Frontal cortex (tissue), 4 donors: ENCODE results near the gene MAP4K1. TPM values are rescaled to one million over a fixed set of nuclear protein-coding genes. Genes with fewer than 3 reads are reported as not detected.
A peak's percentile ranks its signal among the peaks of the same experiment; 100 is the strongest.
"Not testable (repeated sequence)": the region's sequence is repeated elsewhere in the genome, so short reads cannot be mapped to it uniquely, and the experiment has no call there.

Source experiments
- DNase-seq, 2 donors: peaks; one replicate each; pipeline ENCODE4 v3.0.0; 2012; ENCODE audit warnings: low spot score in 2 of 2
- FAIRE-seq: peaks from 2 replicates; lab custom pipeline; 2012; peaks lifted over from hg19 to GRCh38; lab: Jason Lieb, UNC
- total RNA-seq: library from RNA; depleted of rRNA; stranded (reverse); fragments of >200 nt; gene quantifications from one replicate; pipeline ENCODE4 v1.2.3, GENCODE V29; 2014
- donor health status: control.
- donor health status: control.
- donor health status: control.

MAP4K1 gene
- total RNA-seq, 1 donor from 2014 or later: 1.2 TPM

DNA sequence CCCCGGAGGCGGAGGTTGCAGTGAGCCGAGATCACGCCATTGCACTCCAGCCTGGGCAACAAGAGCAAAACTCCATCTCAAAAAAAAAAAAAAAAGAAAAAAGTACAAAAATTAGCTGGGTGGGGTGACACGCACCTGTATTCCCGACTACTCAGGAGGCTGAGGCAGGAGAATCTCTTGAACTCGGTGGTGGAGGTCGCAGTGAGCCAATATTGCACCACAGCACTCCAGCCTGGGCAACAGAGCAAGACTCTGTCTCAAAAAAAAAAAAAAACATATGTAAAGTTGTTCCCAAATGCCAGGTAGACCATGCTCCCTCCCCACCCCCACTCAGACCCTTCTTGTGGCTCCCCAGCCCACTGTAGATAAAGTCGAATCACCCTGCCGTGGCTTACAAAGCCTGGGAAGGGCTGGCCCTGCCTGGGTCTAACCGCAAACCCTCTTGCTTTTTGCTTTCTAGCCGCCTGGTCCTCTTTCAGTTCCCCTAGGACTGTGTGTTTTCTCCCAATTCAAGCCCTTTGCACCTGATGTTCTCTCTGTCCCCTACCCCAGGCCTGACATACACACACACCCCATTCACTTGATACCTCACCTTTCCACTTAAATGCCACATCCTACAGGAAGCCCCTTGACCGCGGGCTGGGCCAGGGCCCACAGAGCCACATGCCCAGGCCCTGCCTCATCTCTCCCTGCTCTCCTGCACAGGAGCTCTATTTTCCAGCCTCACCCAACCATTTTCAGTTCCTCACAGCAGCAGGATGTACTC is 34.4 kb downstream of the MAP4K1 start:
- DNase-seq: no peak
- FAIRE-seq: no peak

DNA sequence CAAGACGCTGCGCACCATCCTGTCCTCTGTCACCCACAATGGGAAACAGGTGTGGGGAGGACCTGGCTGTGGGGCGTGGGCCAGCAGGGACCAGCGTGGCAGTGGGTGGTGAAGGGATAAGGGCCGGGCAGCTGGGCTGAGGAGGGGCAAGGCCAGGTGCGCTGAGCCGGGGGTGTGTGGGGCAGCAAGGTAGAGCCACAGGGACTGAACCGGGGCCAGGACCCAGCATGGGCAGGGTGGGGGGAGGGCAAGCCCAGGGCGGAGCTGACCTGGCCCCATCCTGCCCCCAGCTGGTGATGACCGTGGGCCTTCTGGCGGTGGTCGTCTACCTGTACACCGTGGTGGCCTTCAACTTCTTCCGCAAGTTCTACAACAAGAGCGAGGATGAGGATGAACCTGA is 37.7 kb downstream of the MAP4K1 start:
- no peak for FAIRE-seq
- no peak for DNase-seq

GRCh38 chr19:38579304-38579703 is 38.4 kb downstream of the MAP4K1 start:
- not testable (repeated sequence) for DNase-seq, FAIRE-seq

GRCh38 chr19:38577826-38578225 is 39.9 kb downstream of the MAP4K1 start:
- FAIRE-seq: no peak
- no peak for DNase-seq

DNA sequence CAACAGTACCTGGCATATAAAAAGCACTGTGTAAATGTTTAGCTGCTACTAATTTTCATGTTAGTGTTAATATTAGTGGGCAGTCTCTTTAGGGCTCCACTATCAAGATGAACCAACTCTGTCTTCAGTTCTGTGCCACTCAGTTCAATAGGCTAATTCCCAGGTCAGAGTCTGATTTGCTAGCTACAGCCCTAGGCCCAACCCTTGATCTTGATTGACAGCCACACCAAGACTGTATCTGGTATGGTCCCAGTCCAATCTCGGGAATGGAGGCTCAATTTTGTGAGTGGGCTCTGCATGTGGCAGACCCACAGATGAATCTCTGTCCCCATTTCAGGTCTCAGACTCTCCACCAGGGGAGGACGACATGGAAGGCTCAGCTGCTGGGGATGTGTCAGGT is 46.1 kb downstream of the MAP4K1 start:
- no peak for FAIRE-seq

GRCh38 chr19:38569368-38569983 is 48.3 kb downstream of the MAP4K1 start:
- FAIRE-seq: no peak
- no peak for DNase-seq

More for the DNA sequence above, 46.1 kb downstream of the MAP4K1 start:
- no peak for DNase-seq

DNA sequence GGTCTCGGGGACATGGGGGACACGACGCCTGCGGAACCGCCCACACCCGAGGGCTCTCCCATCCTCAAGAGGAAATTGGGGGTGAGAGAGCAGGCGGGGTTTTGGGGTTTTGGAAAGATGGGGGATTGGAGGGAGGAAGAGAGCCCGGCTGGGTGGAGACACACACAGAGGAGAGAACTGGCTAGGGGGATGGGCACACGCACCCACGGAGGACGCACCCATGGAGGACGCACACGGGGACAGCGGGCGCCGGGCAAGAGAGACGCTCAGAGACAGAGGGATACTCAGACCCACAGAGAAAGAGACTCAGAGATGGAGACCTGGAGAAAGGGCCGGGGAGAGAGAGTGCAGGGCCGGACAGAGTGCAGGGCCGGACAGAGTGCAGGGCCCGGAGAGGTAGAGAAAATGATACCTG is 52.1 kb downstream of the MAP4K1 start:
- DNase-seq: no peak
- no peak for FAIRE-seq

- peak in 1 of 2 donors; percentile 36 for DNase-seq
- FAIRE-seq: no peak
These were observed 52.6 kb downstream of the MAP4K1 start for GRCh38 chr19:38564981-38565690.

GRCh38 chr19:38563475-38563874 is 54.3 kb downstream of the MAP4K1 start:
- FAIRE-seq: no peak
- DNase-seq: no peak

DNA sequence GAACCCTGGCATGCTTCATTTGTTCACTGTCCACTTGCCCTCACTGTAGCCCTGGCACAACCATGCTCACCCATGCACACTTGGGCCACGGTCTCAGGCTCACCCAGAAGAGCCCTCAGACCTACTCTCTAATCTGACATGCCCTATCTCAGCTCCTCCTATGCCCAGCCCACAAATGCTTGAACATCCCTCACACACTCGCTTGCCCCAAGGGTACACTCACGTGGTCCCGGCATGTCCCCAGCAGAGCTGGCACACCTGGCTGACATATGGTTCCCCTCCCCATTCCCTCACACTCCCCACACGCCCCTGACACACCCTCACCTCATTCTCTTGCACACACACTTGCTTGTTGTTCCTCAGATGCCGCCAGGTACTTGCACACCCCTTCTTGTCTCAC is 55.7 kb downstream of the MAP4K1 start:
- DNase-seq (no peak), FAIRE-seq (no peak)

- DNase-seq (no peak), FAIRE-seq (no peak)
These were observed 56.1 kb downstream of the MAP4K1 start for GRCh38 chr19:38561658-38562057.

DNA sequence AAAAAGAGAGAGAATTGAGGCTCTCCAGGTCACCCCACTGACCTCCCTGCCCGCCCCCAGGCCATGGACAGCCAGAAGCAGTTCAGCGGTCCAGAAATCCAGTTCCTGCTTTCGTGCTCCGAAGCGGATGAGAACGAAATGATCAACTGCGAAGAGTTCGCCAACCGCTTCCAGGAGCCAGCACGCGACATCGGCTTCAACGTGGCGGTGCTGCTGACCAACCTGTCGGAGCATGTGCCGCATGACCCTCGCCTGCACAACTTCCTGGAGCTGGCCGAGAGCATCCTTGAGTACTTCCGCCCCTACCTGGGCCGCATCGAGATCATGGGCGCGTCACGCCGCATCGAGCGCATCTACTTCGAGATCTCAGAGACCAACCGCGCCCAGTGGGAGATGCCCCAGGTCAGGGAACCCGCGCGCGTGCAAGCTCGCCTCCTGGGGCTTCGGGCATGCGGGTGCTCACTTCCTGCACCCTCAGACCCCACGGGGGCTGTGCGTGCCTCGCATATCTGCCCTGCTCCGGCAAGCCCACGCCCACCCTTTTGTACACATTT is 56.6 kb downstream of the MAP4K1 start:
- FAIRE-seq (no peak), DNase-seq (no peak)

- no peak for FAIRE-seq
- no peak for DNase-seq
These were observed 58.0 kb downstream of the MAP4K1 start for GRCh38 chr19:38559428-38560401.

DNA sequence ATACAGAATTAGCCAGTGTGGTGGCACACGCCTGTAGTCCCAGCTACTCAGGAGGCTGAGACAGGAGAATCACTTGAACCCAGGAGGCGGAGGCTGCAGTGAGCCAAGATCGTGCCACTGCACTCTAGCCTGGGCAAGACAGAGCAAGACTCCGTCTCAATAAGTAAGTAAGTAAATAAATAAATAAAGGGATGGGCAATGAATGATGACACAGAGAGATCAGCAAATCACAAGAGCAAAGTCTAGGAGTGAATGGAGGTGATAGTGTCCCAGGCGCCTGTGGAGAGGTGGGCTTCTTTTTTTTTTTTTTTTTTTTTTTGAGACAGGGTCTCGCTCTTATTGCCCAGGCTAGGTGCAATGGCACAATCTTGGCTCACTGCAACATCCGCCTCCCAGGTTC is 58.8 kb downstream of the MAP4K1 start:
- not testable (repeated sequence) for FAIRE-seq, DNase-seq

DNA sequence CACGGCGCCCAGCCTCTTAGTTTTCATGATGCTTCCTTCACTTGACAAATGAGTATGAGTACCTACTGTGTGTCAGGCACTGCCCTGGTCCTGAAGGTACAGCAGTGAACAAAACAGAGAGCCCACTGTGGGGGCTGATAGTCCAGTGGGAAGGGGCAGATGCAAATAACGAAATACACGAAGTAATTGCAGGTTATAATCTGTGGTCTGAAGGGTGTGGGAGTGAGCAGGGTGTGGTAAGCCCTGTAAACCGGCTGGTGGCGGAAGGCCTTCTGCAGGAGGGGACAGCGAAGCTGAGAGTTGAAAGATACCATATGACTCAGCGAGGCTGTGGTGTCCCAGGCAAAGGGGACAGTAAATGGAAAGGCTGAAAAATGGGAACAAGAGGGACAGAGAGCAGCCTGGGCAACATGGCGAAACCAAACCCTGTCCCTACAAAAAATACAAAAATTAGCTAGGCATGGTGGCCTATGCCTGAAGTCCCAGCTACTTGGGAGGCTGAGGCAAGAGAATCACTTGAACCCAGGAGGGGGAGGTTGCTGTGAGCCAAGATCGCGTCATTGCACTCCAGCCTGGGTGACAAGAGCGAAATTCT is 60.5 kb downstream of the MAP4K1 start:
- FAIRE-seq (no peak), DNase-seq (no peak)

DNA sequence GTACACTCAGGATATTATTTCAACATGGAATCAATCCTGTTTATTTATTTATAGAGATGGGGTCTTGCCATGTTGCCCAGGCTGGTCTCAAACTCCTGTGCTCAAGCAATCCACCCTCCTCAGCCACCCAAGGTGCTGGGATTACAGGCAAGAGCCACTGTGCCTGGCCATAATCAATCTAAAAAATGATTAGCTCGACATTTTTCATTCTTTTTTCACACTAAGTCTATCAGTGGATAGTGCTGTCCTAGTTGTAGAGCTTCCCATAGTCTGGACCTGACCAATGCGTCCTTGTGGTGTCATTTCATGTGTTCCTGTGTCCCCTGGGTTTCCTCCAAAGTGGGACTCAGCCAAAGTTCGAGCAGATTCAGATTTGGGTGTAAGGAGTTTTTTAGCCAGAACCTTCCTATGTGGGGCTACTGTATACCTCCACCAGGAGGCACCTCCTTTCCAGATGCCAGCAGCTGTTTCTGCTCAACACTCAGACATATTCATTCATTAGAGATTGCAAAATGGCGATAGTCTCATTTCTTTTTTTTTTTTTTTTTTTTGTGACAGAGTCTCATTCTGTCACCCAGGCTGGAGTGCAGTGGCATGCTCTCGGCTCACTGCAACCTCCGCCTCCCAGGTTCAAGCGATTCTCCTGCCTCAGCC is 61.1 kb downstream of the MAP4K1 start:
- no peak for FAIRE-seq
- no peak for DNase-seq

- DNase-seq: no peak
- FAIRE-seq: no peak
These were observed 62.6 kb downstream of the MAP4K1 start for GRCh38 chr19:38555200-38555599.

- FAIRE-seq (no peak), DNase-seq (no peak)
These were observed 63.0 kb downstream of the MAP4K1 start for GRCh38 chr19:38554676-38555141.
